Breast epithelium (tissue), 4 donors: ENCODE measurements around the gene MIEN1. TPM values are rescaled to one million over a fixed set of nuclear protein-coding genes. Genes with fewer than 3 reads are reported as not detected.

Experiments used
- DNase-seq, 2 donors: peaks; one replicate each; pipeline ENCODE4 v3.0.0-alpha.2; 2019; ENCODE audit warnings: low spot score in 2 of 2
- H3K27ac ChIP-seq, 2 donors: fragments of 200-600 bp; sonication (generic) in 1 of 2; one replicate each; pipeline ENCODE4 v1.5.1; 2016 to 2019; ENCODE audit warnings: mild to moderate bottlenecking in 1 of 2
- H3K27me3 ChIP-seq, 2 donors: fragments of 200-600 bp; sonication (generic) in 1 of 2; one replicate each; pipeline versions ENCODE4 v1.5.1 to v1.6.0; 2017 to 2019; ENCODE audit warnings: control low read depth in 1 of 2, mild to moderate bottlenecking in 1 of 2
- H3K36me3 ChIP-seq: fragments of 200-600 bp; one replicate; pipeline ENCODE4 v1.5.1; 2019
- H3K4me1 ChIP-seq, 2 donors: fragments of 200-600 bp; sonication (generic); one replicate each; pipeline ENCODE4 v1.5.1; 2016 to 2019; ENCODE audit warnings: control low read depth in 1 of 2
- H3K4me3 ChIP-seq, 3 donors: fragments of 200-600 bp; sonication (generic); 1 replicate in 2 of 3; 2 replicates in 1 of 3; pipeline ENCODE4 v1.5.1; 2016 to 2019; ENCODE audit warnings: mild to moderate bottlenecking in 3 of 3, moderate library complexity in 2 of 3
- H3K9me3 ChIP-seq, 2 donors: fragments of 200-600 bp; sonication (generic) in 1 of 2; one replicate each; pipeline ENCODE4 v1.5.1; 2016 to 2019; ENCODE audit warnings: control low read depth in 1 of 2
- CTCF ChIP-seq, 3 donors: fragments of 450-650 bp; IDR thresholded peaks; one replicate each; pipeline ENCODE4 v1.5.1; 2016 to 2017; ENCODE audit warnings: antibody characterized with exemption in 3 of 3, mild to moderate bottlenecking in 3 of 3, moderate library complexity in 3 of 3
- POLR2A ChIP-seq: fragments of 450-650 bp; IDR thresholded peaks from one replicate; pipeline ENCODE4 v1.6.1; 2016; ENCODE audit warnings: antibody characterized with exemption, mild to moderate bottlenecking, moderate library complexity
- POLR2AphosphoS5 ChIP-seq, 3 donors: sonication (generic); formaldehyde crosslinking; IDR thresholded peaks; one replicate each; pipeline ENCODE4 v1.6.1; 2017; ENCODE audit warnings: antibody characterized with exemption in 3 of 3
- intact Hi-C: fragments of 100-400 bp; cut with DNase I; formaldehyde crosslinking; loops from one replicate; pipeline ENCODE4 v1.15.1; 2023; ENCODE audit warnings: low total_unique reads
- total RNA-seq, 3 donors: library from RNA; depleted of rRNA; stranded (reverse); fragments of >200 nt; gene quantifications; one replicate each; pipeline ENCODE4 v1.1.0, GENCODE V29; 2016

The MIEN1 gene
- total RNA-seq, 3 donors from 2014 or later: 50.7 to 68.2 (median 61.6) TPM

GRCh38 chr17:39694593-39694992, 35.7 kb downstream of the MIEN1 start:
- H3K4me3 ChIP-seq: no peak overlapping the region
- H3K9me3 ChIP-seq: no peaks in the 10 kb centered on the region
- H3K4me1 ChIP-seq: no peaks in the 10 kb centered on the region
- no peaks in the 10 kb centered on the region for H3K27me3 ChIP-seq
- no peak for DNase-seq
- intact Hi-C loops: no loop called here
- no peak overlapping the region for H3K27ac ChIP-seq
- no peaks in the 10 kb centered on the region for H3K36me3 ChIP-seq
- TF ChIP-seq CTCF (IDR thresholded peaks at IDR 0.05): no peak
- TF ChIP-seq POLR2A: no peak
- TF ChIP-seq POLR2AphosphoS5 (IDR thresholded peaks at IDR 0.05): no peak

GRCh38 chr17:39688945-39689344, 41.4 kb downstream of the MIEN1 start:
- intact Hi-C loops: no loop called here
- H3K36me3 ChIP-seq: no peaks in the 10 kb centered on the region
- TF ChIP-seq CTCF (IDR thresholded peaks at IDR 0.05) (no peak), POLR2AphosphoS5 (IDR thresholded peaks at IDR 0.05) (no peak), POLR2A (no peak)
- peak overlapping the region in 1 of 3 donors; percentile 76 for H3K4me3 ChIP-seq
- peaks cover 6 to 10% of the 10 kb centered on the region in 2 donors for H3K4me1 ChIP-seq
- no peak overlapping the region for H3K27ac ChIP-seq
- H3K27me3 ChIP-seq: no peaks in the 10 kb centered on the region
- DNase-seq: no peak
- H3K9me3 ChIP-seq: no peaks in the 10 kb centered on the region

- DNase-seq: no peak
- H3K27me3 ChIP-seq: no peaks in the 10 kb centered on the region
- TF ChIP-seq CTCF (IDR thresholded peaks at IDR 0.05) (no peak), POLR2A (no peak), POLR2AphosphoS5 (IDR thresholded peaks at IDR 0.05) (no peak)
- no peaks in the 10 kb centered on the region for H3K9me3 ChIP-seq
- intact Hi-C loops: no loop called here
- H3K4me1 ChIP-seq: peaks cover 6 to 10% of the 10 kb centered on the region in 2 donors
- H3K27ac ChIP-seq: peak overlapping the region; percentile 90 to 93
- no peaks in the 10 kb centered on the region for H3K36me3 ChIP-seq
- H3K4me3 ChIP-seq: peak overlapping the region; percentile 60 to 76 (median 60)
These were observed 41.9 kb downstream of the MIEN1 start for GRCh38 chr17:39688475-39688835.

GRCh38 chr17:39687546-39688474, 42.5 kb downstream of the MIEN1 start, which contains the start of gene PGAP3:
Gene PGAP3 (minus strand): TSS chr17:39688057. CDS start chr17:39688014, 43 bp downstream.
- H3K36me3 ChIP-seq: no peaks in the 10 kb centered on the region
- DNase-seq: peak; percentile 78 to 81
- no peaks in the 10 kb centered on the region for H3K27me3 ChIP-seq
- H3K9me3 ChIP-seq: no peaks in the 10 kb centered on the region
- peak within 1 kb of the TSS; percentile 60 to 76 (median 60) for H3K4me3 ChIP-seq
- intact Hi-C loops: no loop called here
- peaks cover 6 to 10% of the 10 kb centered on the region in 2 donors for H3K4me1 ChIP-seq
- peak within 1 kb of the TSS; percentile 90 to 93 for H3K27ac ChIP-seq
- TF ChIP-seq POLR2A: peak; percentile 40
- TF ChIP-seq CTCF (IDR thresholded peaks at IDR 0.05): no peak
- peak; percentile 55 to 80 (median 65) for TF ChIP-seq POLR2AphosphoS5 (IDR thresholded peaks at IDR 0.05)

GRCh38 chr17:39687101-39687545, 43.2 kb downstream of the MIEN1 start:
- H3K4me3 ChIP-seq: peak overlapping the region; percentile 60 to 76 (median 60)
- no peaks in the 10 kb centered on the region for H3K27me3 ChIP-seq
- H3K4me1 ChIP-seq: peaks cover 6 to 10% of the 10 kb centered on the region in 2 donors
- intact Hi-C loops: no loop called here
- TF ChIP-seq POLR2A (no peak), CTCF (IDR thresholded peaks at IDR 0.05) (no peak), POLR2AphosphoS5 (IDR thresholded peaks at IDR 0.05) (no peak)
- DNase-seq: no peak
- no peaks in the 10 kb centered on the region for H3K9me3 ChIP-seq
- H3K36me3 ChIP-seq: no peaks in the 10 kb centered on the region
- peak overlapping the region; percentile 90 to 93 for H3K27ac ChIP-seq
